SU-DHL-6 (cell line): ENCODE data around the gene VWA8.

ENCODE experiments used
- H2AFZ ChIP-seq: fragments of 200-600 bp; sonication (generic); 2 replicates; pipeline ENCODE4 v1.6.1; 2014; ENCODE audit warnings: low read depth, mild to moderate bottlenecking, moderate library complexity, mixed read lengths, antibody characterized with exemption, low read length; ENCODE audit not compliant: severe bottlenecking
- H3F3A ChIP-seq: fragments of 200-600 bp; shearing (Covaris generic); 2 replicates; pipeline ENCODE4 v1.6.0; 2016; ENCODE audit warnings: antibody characterized with exemption, mild to moderate bottlenecking; ENCODE audit not compliant: insufficient read depth
- H3K27ac ChIP-seq: fragments of 200-600 bp; sonication (generic); 2 replicates; pipeline ENCODE4 v1.5.1; 2016; ENCODE audit warnings: low read depth, mild to moderate bottlenecking, low read length, moderate library complexity, mixed read lengths
- H3K27me3 ChIP-seq: fragments of 200-600 bp; sonication (generic), shearing (Covaris generic); 2 replicates; pipeline ENCODE4 v1.6.0; 2014; ENCODE audit warnings: mild to moderate bottlenecking, low read length
- H3K36me3 ChIP-seq: fragments of 200-600 bp; sonication (generic); 2 replicates; pipeline ENCODE4 v1.6.1; 2014; ENCODE audit warnings: mild to moderate bottlenecking, low read length, mixed read lengths
- H3K4me2 ChIP-seq: fragments of 300-600, 200-600 bp; shearing (Covaris generic), sonication (generic); 2 replicates; pipeline ENCODE4 v1.6.0; 2014; ENCODE audit warnings: low read length, low read depth, mild to moderate bottlenecking; ENCODE audit not compliant: poor library complexity, severe bottlenecking
- H3K4me3 ChIP-seq: fragments of 200-600 bp; sonication (generic); 2 replicates; pipeline ENCODE4 v1.5.1; 2014; ENCODE audit warnings: antibody characterized with exemption, low read length, mild to moderate bottlenecking, mixed read lengths; ENCODE audit not compliant: insufficient read depth, poor library complexity, severe bottlenecking
- H3K79me2 ChIP-seq: fragments of 200-600 bp; sonication (generic); 2 replicates; pipeline ENCODE4 v1.6.1; 2014; ENCODE audit warnings: mild to moderate bottlenecking, low read length, moderate library complexity; ENCODE audit not compliant: insufficient read depth
- H3K9ac ChIP-seq: fragments of 200-600 bp; sonication (generic); 2 replicates; pipeline ENCODE4 v1.7.0; 2014; ENCODE audit warnings: mild to moderate bottlenecking, low read length
- H3K9me2 ChIP-seq: fragments of 200-600 bp; sonication (generic); replicated peaks from 2 replicates; pipeline ENCODE4 v1.6.1; 2014; ENCODE audit warnings: low read length; ENCODE audit not compliant: insufficient read depth
- H3K9me3 ChIP-seq: fragments of 200-600 bp; sonication (generic); 2 replicates; pipeline ENCODE4 v1.6.1; 2014; ENCODE audit warnings: low read length, mixed read lengths; ENCODE audit not compliant: insufficient read depth
- H4K20me1 ChIP-seq: fragments of 200-600 bp; sonication (generic); 2 replicates; pipeline ENCODE4 v1.6.1; 2014; ENCODE audit warnings: low read depth, mild to moderate bottlenecking, antibody characterized with exemption, low read length, moderate library complexity, mixed read lengths
- EZH2phosphoT487 ChIP-seq: fragments of 200-600 bp; sonication (generic), shearing (Covaris generic); conservative IDR thresholded peaks from 2 replicates; pipeline ENCODE4 v1.6.1; 2018; ENCODE audit warnings: mild to moderate bottlenecking, antibody characterized with exemption, low read length, moderate library complexity, mixed read lengths
- TF ChIP-seq, protein P1 (sequence below): fragments of 200-600 bp; sonication (generic); IDR thresholded peaks from one replicate; pipeline ENCODE4 v1.5.1; 2017; ENCODE audit warnings: antibody characterized with exemption, mild to moderate bottlenecking, low read length, moderate library complexity; ENCODE audit not compliant: insufficient read depth, poor library complexity, severe bottlenecking

Gene VWA8

DNA sequence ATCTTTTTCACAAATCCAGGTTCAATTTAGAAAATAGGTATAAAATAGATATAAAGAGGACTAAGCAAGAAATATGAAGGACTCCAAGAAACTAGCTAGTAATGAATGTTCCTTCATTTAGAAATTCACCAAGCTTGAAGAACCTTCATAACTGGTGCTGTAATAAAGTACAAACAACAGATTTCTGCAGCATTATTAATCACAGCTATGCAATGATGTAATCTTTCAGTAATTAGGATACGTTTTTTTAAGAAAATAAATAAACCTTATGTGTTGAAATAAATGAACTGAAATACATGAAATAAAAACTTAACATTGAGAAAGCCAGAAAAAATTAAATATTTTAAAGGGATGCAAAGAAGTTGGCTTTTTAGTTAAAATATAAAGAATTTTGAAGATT is 267.5 kb downstream of the VWA8 start:
- Histone ChIP-seq H2AFZ (no peak overlapping the region), H3K27ac (no peak overlapping the region), H4K20me1 (no peaks in the 10 kb centered on the region), H3F3A (no peaks in the 10 kb centered on the region), H3K9me3 (no peaks in the 10 kb centered on the region), H3K79me2 (no peaks in the 10 kb centered on the region), H3K9ac (no peak overlapping the region), H3K4me3 (no peak overlapping the region), H3K4me2 (no peak overlapping the region), H3K27me3 (no peaks in the 10 kb centered on the region), H3K36me3 (peaks cover 2% of the 10 kb centered on the region; the same call in 1 of the 2 replicates), H3K9me2 (no peaks in the 10 kb centered on the region)
- no peak for TF ChIP-seq EZH2phosphoT487
- TF ChIP-seq, protein P1, sequence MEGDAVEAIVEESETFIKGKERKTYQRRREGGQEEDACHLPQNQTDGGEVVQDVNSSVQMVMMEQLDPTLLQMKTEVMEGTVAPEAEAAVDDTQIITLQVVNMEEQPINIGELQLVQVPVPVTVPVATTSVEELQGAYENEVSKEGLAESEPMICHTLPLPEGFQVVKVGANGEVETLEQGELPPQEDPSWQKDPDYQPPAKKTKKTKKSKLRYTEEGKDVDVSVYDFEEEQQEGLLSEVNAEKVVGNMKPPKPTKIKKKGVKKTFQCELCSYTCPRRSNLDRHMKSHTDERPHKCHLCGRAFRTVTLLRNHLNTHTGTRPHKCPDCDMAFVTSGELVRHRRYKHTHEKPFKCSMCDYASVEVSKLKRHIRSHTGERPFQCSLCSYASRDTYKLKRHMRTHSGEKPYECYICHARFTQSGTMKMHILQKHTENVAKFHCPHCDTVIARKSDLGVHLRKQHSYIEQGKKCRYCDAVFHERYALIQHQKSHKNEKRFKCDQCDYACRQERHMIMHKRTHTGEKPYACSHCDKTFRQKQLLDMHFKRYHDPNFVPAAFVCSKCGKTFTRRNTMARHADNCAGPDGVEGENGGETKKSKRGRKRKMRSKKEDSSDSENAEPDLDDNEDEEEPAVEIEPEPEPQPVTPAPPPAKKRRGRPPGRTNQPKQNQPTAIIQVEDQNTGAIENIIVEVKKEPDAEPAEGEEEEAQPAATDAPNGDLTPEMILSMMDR: no peak

DNA sequence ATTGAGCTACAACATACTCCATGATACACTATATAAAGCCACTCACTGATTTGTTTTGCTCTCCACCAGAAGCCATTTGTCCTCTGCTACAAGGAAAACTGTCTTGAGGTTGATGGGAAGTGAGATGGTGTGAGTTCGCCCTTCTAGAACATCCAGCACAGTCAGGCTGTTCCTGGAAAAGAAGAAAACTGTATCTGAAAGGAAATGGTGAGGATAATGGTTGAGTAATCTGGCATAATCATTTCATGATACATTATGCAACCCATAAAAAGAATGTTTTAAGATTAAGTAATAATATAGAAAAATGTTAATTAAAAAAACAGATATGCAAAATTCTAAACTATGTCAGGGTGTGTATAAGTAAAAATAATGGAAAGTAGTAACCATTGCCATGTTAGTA is 269.6 kb downstream of the VWA8 start:
- Histone ChIP-seq H3K36me3 (no peaks in the 10 kb centered on the region; the same call in 1 of the 2 replicates), H4K20me1 (no peaks in the 10 kb centered on the region), H3K79me2 (no peaks in the 10 kb centered on the region), H2AFZ (no peak overlapping the region), H3K9ac (no peak overlapping the region), H3K9me2 (no peaks in the 10 kb centered on the region), H3F3A (no peaks in the 10 kb centered on the region), H3K9me3 (no peaks in the 10 kb centered on the region), H3K27me3 (no peaks in the 10 kb centered on the region), H3K27ac (no peak overlapping the region), H3K4me2 (no peak overlapping the region), H3K4me3 (no peak overlapping the region)
- TF ChIP-seq, protein P1: no peak
- TF ChIP-seq EZH2phosphoT487: no peak

DNA sequence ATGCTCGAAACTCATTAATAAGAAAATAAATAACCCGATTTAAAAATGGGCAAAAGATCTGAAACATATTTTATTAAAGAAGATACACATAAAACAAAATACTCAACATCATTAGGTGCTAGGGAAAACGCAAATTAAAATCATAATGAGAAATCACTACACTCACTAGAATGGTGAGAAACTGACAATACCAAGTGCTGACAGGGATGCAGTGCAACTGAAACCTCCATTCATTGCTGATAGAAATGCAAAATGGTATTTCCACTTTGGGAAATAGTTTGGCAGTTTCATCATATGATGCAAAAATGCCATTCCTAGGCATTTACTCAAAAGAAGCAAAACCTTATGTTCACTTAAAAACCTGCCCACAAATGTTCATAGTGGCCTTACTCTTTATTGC is 278.1 kb downstream of the VWA8 start:
- Histone ChIP-seq H3K36me3 (no peaks in the 10 kb centered on the region; the same call in 1 of the 2 replicates), H3K9ac (no peak overlapping the region), H3K27me3 (no peaks in the 10 kb centered on the region), H3K9me2 (no peaks in the 10 kb centered on the region), H4K20me1 (no peaks in the 10 kb centered on the region), H3K4me3 (no peak overlapping the region), H3K27ac (no peak overlapping the region), H3K79me2 (no peaks in the 10 kb centered on the region), H3K4me2 (no peak overlapping the region), H2AFZ (no peak overlapping the region), H3F3A (no peaks in the 10 kb centered on the region), H3K9me3 (no peaks in the 10 kb centered on the region)
- TF ChIP-seq, protein P1: no peak
- no peak for TF ChIP-seq EZH2phosphoT487

DNA sequence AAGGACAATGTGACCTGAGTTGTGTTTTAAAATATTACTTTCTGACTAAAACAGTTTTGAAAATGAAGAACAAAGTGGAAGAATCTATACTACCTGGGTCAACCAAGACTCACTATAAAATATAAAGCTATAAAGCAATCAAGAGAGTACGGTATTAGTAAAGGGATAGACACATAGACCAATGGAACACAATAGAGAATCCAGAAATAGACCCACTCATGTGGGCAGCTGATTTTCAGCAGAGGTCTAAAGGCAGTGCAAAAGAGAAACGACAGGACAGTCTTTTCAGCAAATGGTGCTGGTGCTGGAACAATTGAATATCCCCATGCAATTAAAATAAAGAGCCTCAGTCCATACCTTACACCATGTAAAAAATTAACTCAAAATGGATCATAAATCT is 278.9 kb downstream of the VWA8 start:
- Histone ChIP-seq H3K9me3 (no peaks in the 10 kb centered on the region), H3K9ac (no peak overlapping the region), H3K9me2 (no peaks in the 10 kb centered on the region), H3F3A (no peaks in the 10 kb centered on the region), H3K36me3 (no peaks in the 10 kb centered on the region; the same call in 1 of the 2 replicates), H3K4me2 (no peak overlapping the region), H3K27me3 (no peaks in the 10 kb centered on the region), H3K4me3 (no peak overlapping the region), H3K27ac (no peak overlapping the region), H3K79me2 (no peaks in the 10 kb centered on the region), H4K20me1 (no peaks in the 10 kb centered on the region), H2AFZ (no peak overlapping the region)
- TF ChIP-seq EZH2phosphoT487: no peak
- TF ChIP-seq, protein P1: no peak
